Measurements from ENCODE around the gene SREBF1.

Gene SREBF1

DNA sequence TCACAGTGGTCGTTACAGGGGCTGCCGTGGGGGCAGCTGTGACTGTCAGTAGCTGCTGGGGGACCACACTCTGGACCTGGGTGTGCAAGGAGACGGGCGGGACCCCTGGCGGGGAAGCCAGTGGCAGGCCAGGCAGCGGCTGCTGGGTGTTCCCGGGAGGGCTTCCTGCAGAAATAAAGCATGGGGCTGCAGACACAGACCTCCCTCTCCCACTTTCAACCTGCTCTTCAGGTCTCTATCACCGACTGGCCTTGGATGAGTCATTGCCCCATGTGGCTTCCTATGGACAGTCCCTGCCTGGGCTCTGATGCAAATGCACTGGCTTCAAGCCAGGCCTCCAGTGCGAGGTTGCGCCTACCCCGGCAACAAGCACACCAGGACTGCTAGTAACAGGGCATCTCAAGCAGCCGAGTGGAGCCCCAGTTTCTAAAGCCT is 17.2 kb downstream of the SREBF1 start:
- H3K4me1 ChIP-seq (ENCODE audit: control insufficient read depth in 1 of 2, insufficient read depth in 1 of 2, low read depth in 1 of 2, low read length in 1 of 2), result peaks cover 28 to 30% of the 10 kb centered on the region in 2 experiments
- H3K36me3 ChIP-seq, result peaks cover 51% of the 10 kb centered on the region

DNA sequence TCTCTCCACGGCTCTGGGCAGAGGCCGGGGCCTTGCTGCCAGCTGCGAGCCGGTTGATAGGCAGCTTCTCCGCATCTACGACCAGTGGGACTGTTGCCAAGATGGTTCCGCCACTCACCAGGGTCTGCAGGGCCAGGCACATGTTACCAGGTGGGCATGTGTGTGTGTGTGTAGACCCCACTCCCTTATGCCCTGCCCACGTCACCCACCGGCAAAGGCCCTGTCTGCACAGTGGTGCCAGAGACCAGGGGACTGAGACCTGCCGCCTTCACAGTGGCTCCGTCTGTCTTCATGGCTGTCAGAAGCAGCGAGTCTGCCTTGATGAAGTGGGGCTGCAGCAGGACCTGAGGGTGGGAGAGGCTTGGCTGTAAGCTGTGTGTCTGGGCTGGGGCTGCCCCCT is 17.7 kb downstream of the SREBF1 start:
- H3K4me1 ChIP-seq (ENCODE audit: control insufficient read depth in 1 of 2, insufficient read depth in 1 of 2, low read depth in 1 of 2, low read length in 1 of 2), result peaks cover 23 to 25% of the 10 kb centered on the region in 2 experiments
- no peak overlapping the region for H3K27ac ChIP-seq
- TF ChIP-seq, protein P1, sequence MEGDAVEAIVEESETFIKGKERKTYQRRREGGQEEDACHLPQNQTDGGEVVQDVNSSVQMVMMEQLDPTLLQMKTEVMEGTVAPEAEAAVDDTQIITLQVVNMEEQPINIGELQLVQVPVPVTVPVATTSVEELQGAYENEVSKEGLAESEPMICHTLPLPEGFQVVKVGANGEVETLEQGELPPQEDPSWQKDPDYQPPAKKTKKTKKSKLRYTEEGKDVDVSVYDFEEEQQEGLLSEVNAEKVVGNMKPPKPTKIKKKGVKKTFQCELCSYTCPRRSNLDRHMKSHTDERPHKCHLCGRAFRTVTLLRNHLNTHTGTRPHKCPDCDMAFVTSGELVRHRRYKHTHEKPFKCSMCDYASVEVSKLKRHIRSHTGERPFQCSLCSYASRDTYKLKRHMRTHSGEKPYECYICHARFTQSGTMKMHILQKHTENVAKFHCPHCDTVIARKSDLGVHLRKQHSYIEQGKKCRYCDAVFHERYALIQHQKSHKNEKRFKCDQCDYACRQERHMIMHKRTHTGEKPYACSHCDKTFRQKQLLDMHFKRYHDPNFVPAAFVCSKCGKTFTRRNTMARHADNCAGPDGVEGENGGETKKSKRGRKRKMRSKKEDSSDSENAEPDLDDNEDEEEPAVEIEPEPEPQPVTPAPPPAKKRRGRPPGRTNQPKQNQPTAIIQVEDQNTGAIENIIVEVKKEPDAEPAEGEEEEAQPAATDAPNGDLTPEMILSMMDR (IDR thresholded peaks at IDR 0.05), result no peak
- no peaks in the 10 kb centered on the region for H3K9me3 ChIP-seq
- H3K4me3 ChIP-seq (ENCODE audit: low read depth in 1 of 2, low read length in 1 of 2), result no peak overlapping the region
- peaks cover 55% of the 10 kb centered on the region for H3K36me3 ChIP-seq
- H3K27me3 ChIP-seq, result peaks cover 10% of the 10 kb centered on the region

More for the DNA sequence above, 17.2 kb downstream of the SREBF1 start:
- Histone ChIP-seq H3K27ac (no peak overlapping the region), H3K4me3 (ENCODE audit: low read depth in 1 of 2, low read length in 1 of 2) (no peak overlapping the region), H3K9me3 (no peaks in the 10 kb centered on the region), H3K27me3 (peaks cover 10% of the 10 kb centered on the region)
- TF ChIP-seq, protein P1 (IDR thresholded peaks at IDR 0.05), result no peak

DNA sequence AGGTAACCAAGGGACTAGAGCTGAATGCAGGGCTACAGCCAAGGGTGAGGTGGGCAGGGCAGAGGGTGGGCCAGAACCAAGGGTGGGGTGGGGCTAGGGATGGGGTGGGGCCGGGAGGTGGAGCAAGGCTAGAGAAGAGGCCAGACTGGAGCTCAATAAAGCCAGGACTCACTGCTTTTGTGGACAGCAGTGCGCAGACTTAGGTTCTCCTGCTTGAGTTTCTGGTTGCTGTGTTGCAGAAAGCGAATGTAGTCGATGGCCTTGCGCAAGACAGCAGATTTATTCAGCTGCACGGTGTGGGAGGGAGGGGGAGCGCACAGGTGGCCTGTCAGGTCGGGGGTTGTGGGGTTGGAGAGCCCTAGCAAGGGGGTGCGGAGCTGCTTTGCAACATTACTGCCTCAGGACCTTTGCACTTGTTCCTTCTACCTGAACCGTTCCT is 18.7 kb downstream of the SREBF1 start:
- Histone ChIP-seq H3K27ac (no peak overlapping the region), H3K4me1 (ENCODE audit: control insufficient read depth in 1 of 2, insufficient read depth in 1 of 2, low read depth in 1 of 2, low read length in 1 of 2) (peaks cover 15 to 19% of the 10 kb centered on the region in 2 experiments), H3K27me3 (peaks cover 8% of the 10 kb centered on the region), H3K36me3 (peaks cover 65% of the 10 kb centered on the region), H3K4me3 (ENCODE audit: low read depth in 1 of 2, low read length in 1 of 2) (no peak overlapping the region), H3K9me3 (no peaks in the 10 kb centered on the region)
- TF ChIP-seq, protein P1 (IDR thresholded peaks at IDR 0.05), result no peak

DNA sequence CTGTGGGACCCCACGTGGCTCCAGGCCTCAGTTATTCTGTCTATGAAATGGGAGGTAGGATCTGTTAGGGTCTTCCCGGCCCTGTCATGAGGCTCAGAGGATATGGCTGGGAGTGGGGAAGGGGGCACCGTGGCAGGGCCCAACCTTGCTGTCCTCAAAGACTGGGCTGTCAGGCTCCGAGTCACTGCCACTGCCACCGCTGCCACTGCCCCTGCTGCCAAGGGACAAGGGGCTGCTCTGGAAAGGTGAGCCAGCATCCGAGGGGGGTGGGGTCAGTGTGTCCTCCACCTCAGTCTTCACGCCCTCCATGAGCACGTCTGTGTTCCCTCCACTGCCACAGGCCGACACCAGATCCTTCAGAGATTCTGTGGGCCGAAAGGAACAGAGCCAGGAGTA is 19.2 kb downstream of the SREBF1 start:
- Histone ChIP-seq H3K36me3 (peaks cover 71% of the 10 kb centered on the region), H3K4me1 (ENCODE audit: control insufficient read depth in 1 of 2, insufficient read depth in 1 of 2, low read depth in 1 of 2, low read length in 1 of 2) (peaks cover 9 to 13% of the 10 kb centered on the region in 2 experiments), H3K9me3 (no peaks in the 10 kb centered on the region), H3K4me3 (ENCODE audit: low read depth in 1 of 2, low read length in 1 of 2) (no peak overlapping the region), H3K27ac (no peak overlapping the region), H3K27me3 (peaks cover 2% of the 10 kb centered on the region)
- TF ChIP-seq, protein P1 (IDR thresholded peaks at IDR 0.05), result no peak

DNA sequence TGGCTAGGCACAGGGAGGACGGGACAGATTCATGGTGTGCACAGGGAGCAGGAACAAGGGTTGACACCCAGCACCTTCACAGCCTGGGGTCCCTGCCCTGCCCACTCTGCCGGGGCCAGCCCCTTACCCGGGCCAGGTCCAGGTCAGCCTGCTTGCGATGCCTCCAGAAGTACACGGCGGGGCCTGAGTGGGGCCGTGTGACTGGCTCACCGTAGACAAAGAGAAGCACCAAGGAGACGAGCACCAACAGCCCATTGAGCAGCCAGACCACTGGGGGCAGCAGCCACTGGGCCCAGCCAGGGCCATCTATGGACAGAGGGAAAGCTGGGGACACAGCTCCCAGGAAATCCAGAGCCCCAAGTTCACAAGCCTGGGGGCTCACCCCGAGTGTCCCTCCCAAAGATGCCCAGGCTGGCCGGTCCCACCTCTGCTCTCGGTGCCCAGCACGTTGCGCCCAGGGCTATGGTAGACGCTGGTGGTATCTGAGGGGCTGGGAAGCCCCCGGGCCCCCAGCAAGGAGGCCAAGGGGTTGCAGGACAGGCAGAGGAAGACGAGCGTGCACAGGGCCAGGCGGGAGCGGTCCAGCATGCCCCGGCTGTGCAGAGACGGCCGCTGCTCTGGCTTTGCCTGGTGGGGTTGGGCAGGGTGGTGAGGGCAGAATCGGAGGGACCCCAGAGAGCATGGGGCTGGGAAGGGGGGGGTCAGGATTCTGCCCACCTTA is 19.8 kb downstream of the SREBF1 start:
- Histone ChIP-seq H3K9me3 (no peaks in the 10 kb centered on the region), H3K4me3 (ENCODE audit: low read depth in 1 of 2, low read length in 1 of 2) (no peak overlapping the region), H3K27me3 (no peaks in the 10 kb centered on the region), H3K36me3 (peaks cover 74% of the 10 kb centered on the region), H3K4me1 (ENCODE audit: control insufficient read depth in 1 of 2, insufficient read depth in 1 of 2, low read depth in 1 of 2, low read length in 1 of 2) (peaks cover 8 to 10% of the 10 kb centered on the region in 2 experiments), H3K27ac (no peak overlapping the region)
- TF ChIP-seq, protein P1 (IDR thresholded peaks at IDR 0.05), result no peak
